RWPE1 (cell line): ENCODE results near the gene PAK4.

Experiments used
- CTCF ChIA-PET: fragments of 350-600 bp; sonication (Branson Sonifier 250); formaldehyde crosslinking; extraction: SDS; loops from one replicate; lab custom pipeline; 2021; lab: Yijun Ruan, JAX
- POLR2A ChIA-PET: fragments of 400-600 bp; formaldehyde crosslinking; extraction: SDS; loops from one replicate; lab custom pipeline; 2020; ENCODE audit warnings: antibody characterized with exemption; ENCODE audit not compliant: low non-redundant PET; lab: Yijun Ruan, JAX
- DNase-seq: peaks from one replicate; pipeline ENCODE4 v3.0.0; 2012; ENCODE audit warnings: low spot score
- H3K27ac ChIP-seq: fragments of 450-650 bp; 2 replicates; pipeline ENCODE4 v1.5.1; 2017
- CTCF ChIP-seq: fragments of 450-650 bp; conservative IDR thresholded peaks from 2 replicates; pipeline ENCODE4 v1.5.1; 2017; ENCODE audit warnings: low read depth, mild to moderate bottlenecking

PAK4 gene

GRCh38 chr19:39200066-39200802 is 74.6 kb downstream of the PAK4 start:
- no peak for TF ChIP-seq CTCF
- POLR2A ChIA-PET = no interaction called here
- DNase-seq = no peak
- H3K27ac ChIP-seq = no peak overlapping the region
- CTCF ChIA-PET = no interaction called here

- no peak for TF ChIP-seq CTCF
- POLR2A ChIA-PET = no interaction called here
Measured at GRCh38 chr19:39200803-39201115, 75.2 kb downstream of the PAK4 start.

GRCh38 chr19:39202998-39203355 is 77.4 kb downstream of the PAK4 start:
- ChIA-PET POLR2A (no interaction called here), CTCF (no interaction called here)
- DNase-seq = no peak

More at GRCh38 chr19:39200803-39201115, 75.2 kb downstream of the PAK4 start:
- H3K27ac ChIP-seq = no peak overlapping the region
- CTCF ChIA-PET = no interaction called here
- no peak for DNase-seq

GRCh38 chr19:39203372-39204341 is 78.1 kb downstream of the PAK4 start, which contains the start of gene SYCN:
Gene SYCN, minus strand, starts transcription at chr19:39204263. Its CDS starts 9 bp downstream, at chr19:39204254.
- ChIA-PET CTCF (interaction anchor here (0.6 kb wide), 1 partner anchor 12 kb away, joined by 3 read pairs; no protein-coding TSS in a partner anchor), POLR2A (no interaction called here)
- no peak for DNase-seq
- no peak for TF ChIP-seq CTCF
- H3K27ac ChIP-seq = no peak within 1 kb of the TSS

More at GRCh38 chr19:39202998-39203355, 77.4 kb downstream of the PAK4 start:
- H3K27ac ChIP-seq = no peak overlapping the region
- TF ChIP-seq CTCF = no peak

GRCh38 chr19:39205449-39205764 is 79.8 kb downstream of the PAK4 start:
- no peak overlapping the region for H3K27ac ChIP-seq
- ChIA-PET CTCF (interaction anchor here (0.5 kb wide), 1 partner anchor 440 kb away, joined by 6 read pairs; no protein-coding TSS in a partner anchor), POLR2A (no interaction called here)
- no peak for DNase-seq
- no peak for TF ChIP-seq CTCF

GRCh38 chr19:39206122-39206521 is 80.5 kb downstream of the PAK4 start:
- ChIA-PET POLR2A (no interaction called here), CTCF (interaction anchor here (0.5 kb wide), 1 partner anchor 440 kb away, joined by 6 read pairs; no protein-coding TSS in a partner anchor)
- no peak for TF ChIP-seq CTCF
- DNase-seq = no peak
- H3K27ac ChIP-seq = no peak overlapping the region
